Activated CD8-positive, alpha-beta T cell treated with anti-CD3 and anti-CD28 coated beads for 36 hours (primary cell): ENCODE measurements around the gene ACBD6. TPM values are rescaled to one million over a fixed set of nuclear protein-coding genes. Genes with fewer than 3 reads are reported as not detected.

Experiments
- ATAC-seq: fragments of 200-7000 bp; cut with Tn5 transposase; one replicate; pipeline ENCODE4 v1.10.0; 2021; ENCODE audit warnings: mild to moderate bottlenecking, moderate library complexity
- CTCF ChIA-PET: fragments of 350-600 bp; sonication (Branson Sonifier 250); formaldehyde crosslinking; loops from one replicate; lab custom pipeline; 2021; ENCODE audit warnings: antibody characterized with exemption; lab: Charles Lee
- POLR2A ChIA-PET: fragments of 350-600 bp; sonication (Branson Sonifier 250); formaldehyde crosslinking; loops from one replicate; lab custom pipeline; 2021; ENCODE audit warnings: antibody characterized with exemption; lab: Charles Lee
- DNase-seq: peaks from one replicate; pipeline ENCODE4 v3.0.0-alpha.2; 2020
- H3K27ac Mint-ChIP-seq: one replicate; pipeline ENCODE4 v1.8.0; 2021; ENCODE audit warnings: mild to moderate bottlenecking, mixed read lengths
- H3K27me3 Mint-ChIP-seq: one replicate; pipeline ENCODE4 v1.8.0; 2021; ENCODE audit warnings: mixed read lengths
- H3K36me3 Mint-ChIP-seq: one replicate; pipeline ENCODE4 v1.8.0; 2021; ENCODE audit warnings: low read depth, mixed read lengths
- H3K4me1 Mint-ChIP-seq: one replicate; pipeline ENCODE4 v1.8.0; 2021; ENCODE audit warnings: low read depth, mixed read lengths
- H3K4me3 Mint-ChIP-seq: one replicate; pipeline ENCODE4 v1.8.0; 2021; ENCODE audit warnings: mild to moderate bottlenecking, moderate library complexity, mixed read lengths
- H3K9me3 Mint-ChIP-seq: one replicate; pipeline ENCODE4 v1.8.0; 2021; ENCODE audit warnings: mixed read lengths
- CTCF ChIP-seq: fragments of 200-600 bp; IDR thresholded peaks from one replicate; pipeline ENCODE4 v1.8.0; 2022; ENCODE audit warnings: antibody characterized with exemption, mild to moderate bottlenecking
- intact Hi-C: fragments of 100-400 bp; cut with micrococcal nuclease; formaldehyde crosslinking; loops from one replicate; pipeline ENCODE4 v1.10.0; 2022
- total RNA-seq, 2 experiments: library from RNA; stranded (reverse); gene quantifications; one replicate each; pipeline ENCODE4 v1.2.3, GENCODE V29; 2021

Gene ACBD6
- total RNA-seq, 2 experiments from 2014 or later, result 41.3 to 45.0 TPM

- peaks cover 13% of the 10 kb centered on the region for H3K4me1 Mint-ChIP-seq
- H3K27ac Mint-ChIP-seq, result no peak overlapping the region
- intact Hi-C loops, result no loop called here
- no peaks in the 10 kb centered on the region for H3K27me3 Mint-ChIP-seq
- no peaks in the 10 kb centered on the region for H3K9me3 Mint-ChIP-seq
- POLR2A ChIA-PET, result no interaction called here
- TF ChIP-seq CTCF, result no peak
- H3K36me3 Mint-ChIP-seq, result peaks cover 34% of the 10 kb centered on the region
- no peak overlapping the region for H3K4me3 Mint-ChIP-seq
- ATAC-seq (no peak), DNase-seq (no peak)
- CTCF ChIA-PET, result interaction anchor here (1.0 kb wide), 1 partner anchor 236 kb away, joined by 3 read pairs; no protein-coding TSS in a partner anchor
Observed at GRCh38 chr1:180489976-180490375, 12.4 kb downstream of the ACBD6 start.

GRCh38 chr1:180489313-180489712 lies 13.1 kb downstream of the ACBD6 start:
- H3K36me3 Mint-ChIP-seq, result peaks cover 28% of the 10 kb centered on the region
- POLR2A ChIA-PET, result interaction anchor here (0.7 to 1.0 kb wide), 3 partner anchors 10 to 54 kb away, joined by 3 to 4 read pairs (median 4); no protein-coding TSS in a partner anchor
- H3K9me3 Mint-ChIP-seq, result no peaks in the 10 kb centered on the region
- H3K4me3 Mint-ChIP-seq, result no peak overlapping the region
- intact Hi-C loops, result no loop called here
- no peak for TF ChIP-seq CTCF
- ATAC-seq (no peak), DNase-seq (no peak)
- CTCF ChIA-PET, result interaction anchor here (0.7 to 1.6 kb wide), 4 partner anchors 11 to 235 kb away, joined by 3 to 6 read pairs (median 4); no protein-coding TSS in a partner anchor
- H3K27ac Mint-ChIP-seq, result no peak overlapping the region
- peaks cover 7% of the 10 kb centered on the region for H3K4me1 Mint-ChIP-seq
- H3K27me3 Mint-ChIP-seq, result no peaks in the 10 kb centered on the region

- H3K36me3 Mint-ChIP-seq, result peaks cover 26% of the 10 kb centered on the region
- intact Hi-C loops, result no loop called here
- H3K4me3 Mint-ChIP-seq, result no peak overlapping the region
- CTCF ChIA-PET, result interaction anchor here (0.7 to 1.6 kb wide), 4 partner anchors 11 to 617 kb away, joined by 3 to 6 read pairs (median 4); no protein-coding TSS in a partner anchor
- H3K9me3 Mint-ChIP-seq, result no peaks in the 10 kb centered on the region
- DNase-seq (no peak), ATAC-seq (no peak)
- no peak for TF ChIP-seq CTCF
- no peaks in the 10 kb centered on the region for H3K27me3 Mint-ChIP-seq
- POLR2A ChIA-PET, result interaction anchor here (1.0 kb wide), 1 partner anchor 11 kb away, joined by 4 read pairs; no protein-coding TSS in a partner anchor
- H3K27ac Mint-ChIP-seq, result no peak overlapping the region
- H3K4me1 Mint-ChIP-seq, result peaks cover 6% of the 10 kb centered on the region
Observed at GRCh38 chr1:180488661-180489060, 13.7 kb downstream of the ACBD6 start.

- Mint-ChIP-seq H3K36me3 (peaks cover 16% of the 10 kb centered on the region), H3K27ac (no peak overlapping the region), H3K4me3 (no peak overlapping the region), H3K9me3 (no peaks in the 10 kb centered on the region), H3K4me1 (peaks cover 17% of the 10 kb centered on the region), H3K27me3 (no peaks in the 10 kb centered on the region)
- POLR2A ChIA-PET, result no interaction called here
- CTCF ChIA-PET, result interaction anchor here (1.4 kb wide), 1 partner anchor 237 kb away, joined by 3 read pairs; no protein-coding TSS in a partner anchor
- DNase-seq (no peak), ATAC-seq (no peak)
- intact Hi-C loops, result no loop called here
- no peak for TF ChIP-seq CTCF
Observed at GRCh38 chr1:180486092-180486491, 16.3 kb downstream of the ACBD6 start.

GRCh38 chr1:180484490-180484889 lies 17.9 kb downstream of the ACBD6 start:
- no peak overlapping the region for H3K4me3 Mint-ChIP-seq
- intact Hi-C loops, result no loop called here
- no peak for DNase-seq
- no peaks in the 10 kb centered on the region for H3K27me3 Mint-ChIP-seq
- no peak for ATAC-seq
- POLR2A ChIA-PET, result no interaction called here
- H3K36me3 Mint-ChIP-seq, result peaks cover 18% of the 10 kb centered on the region
- TF ChIP-seq CTCF, result no peak
- CTCF ChIA-PET, result interaction anchor here (0.7 kb wide), 1 partner anchor 16 kb away, joined by 3 read pairs; no protein-coding TSS in a partner anchor
- H3K9me3 Mint-ChIP-seq, result no peaks in the 10 kb centered on the region
- H3K27ac Mint-ChIP-seq, result no peak overlapping the region
- H3K4me1 Mint-ChIP-seq, result peaks cover 17% of the 10 kb centered on the region
